Stimulated activated CD8-positive, alpha-beta memory T cell treated with anti-CD3 and anti-CD28 coated beads, Interleukin-7, amount 100 ng/mL, for 1 hour (primary cell): ENCODE measurements around the gene MMP13.
"Not testable (repeated sequence)": the region's sequence is repeated elsewhere in the genome, so short reads cannot be mapped to it uniquely, and the experiment has no call there.

Experiments used
- DNase-seq, 2 donors: peaks; one replicate each; pipeline ENCODE4 v3.0.0-alpha.2; 2020; ENCODE audit warnings: low read depth in 2 of 2

The MMP13 gene

GRCh38 chr11:102955624-102956023 lies at the start of gene MMP13:
MMP13 (minus strand) TSS chr11:102955732; CDS start chr11:102955705, 27 bp downstream.
- no peak for DNase-seq

DNA sequence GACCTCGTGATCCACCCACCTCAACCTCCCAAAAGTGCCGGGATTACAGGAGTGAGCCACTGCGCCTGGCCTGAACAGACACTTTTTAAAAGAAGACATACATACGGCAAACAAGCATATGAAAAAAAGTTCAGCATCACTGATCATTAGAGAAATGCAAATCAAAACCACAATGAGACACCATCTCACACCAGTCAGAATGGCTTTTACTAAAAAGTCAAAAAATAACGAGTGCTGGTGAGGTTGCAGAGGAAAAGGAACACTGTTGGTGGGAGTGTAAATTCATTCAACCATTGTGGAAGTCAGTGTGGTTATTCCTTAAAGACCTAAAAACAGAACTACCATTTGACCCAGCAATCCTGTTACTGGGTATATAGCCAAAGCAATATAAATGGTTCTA lies 48.7 kb upstream of the MMP13 start:
- DNase-seq, result not testable (repeated sequence)

- DNase-seq, result no peak
Measured at GRCh38 chr11:102994105-102994504, 38.6 kb upstream of the MMP13 start.

GRCh38 chr11:102991776-102992175 lies 36.2 kb upstream of the MMP13 start:
- no peak for DNase-seq

- DNase-seq, result no peak
Measured at GRCh38 chr11:102990145-102990544, 34.6 kb upstream of the MMP13 start.

- no peak for DNase-seq
Measured at GRCh38 chr11:102989379-102990047, 34.0 kb upstream of the MMP13 start.

GRCh38 chr11:102986815-102987214 lies 31.3 kb upstream of the MMP13 start:
- DNase-seq, result no peak

DNA sequence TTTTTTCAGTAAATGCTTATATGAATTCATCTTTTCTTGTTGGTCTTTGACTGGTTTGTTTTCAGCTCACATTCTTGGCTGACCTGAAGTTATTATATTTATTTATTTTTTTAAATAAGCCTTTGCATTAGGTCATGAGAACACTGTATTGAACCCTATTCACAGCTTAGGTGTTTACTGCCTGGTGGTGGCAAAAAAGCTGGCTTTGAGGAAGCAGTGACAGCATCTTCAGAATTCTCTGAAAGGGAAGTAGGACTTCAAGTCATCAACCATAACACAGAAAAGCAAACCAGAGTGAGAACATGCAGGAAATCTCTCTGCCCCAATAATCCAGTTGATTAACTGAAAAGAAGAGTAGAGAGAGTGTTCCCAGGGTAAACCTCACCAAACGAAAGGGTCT lies 30.3 kb upstream of the MMP13 start:
- no peak for DNase-seq

DNA sequence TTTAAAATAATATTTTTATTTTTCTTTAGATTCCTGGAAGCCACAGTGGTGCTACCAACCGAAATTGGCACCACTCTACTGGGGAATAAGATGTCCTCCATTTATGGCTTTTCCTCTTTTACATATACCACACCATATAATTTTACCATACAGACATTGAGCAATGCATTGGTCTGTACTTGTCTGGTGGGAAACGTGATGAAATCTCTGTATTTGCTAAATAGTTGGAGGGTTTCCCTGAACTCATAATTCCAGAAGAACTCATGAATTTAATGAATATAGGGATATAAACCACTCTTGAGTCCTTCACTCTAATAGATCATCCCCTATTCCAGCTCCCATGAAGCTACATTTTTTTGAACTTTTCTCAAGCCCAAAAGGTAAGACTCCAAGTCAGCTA lies 28.0 kb upstream of the MMP13 start:
- DNase-seq, result no peak

DNA sequence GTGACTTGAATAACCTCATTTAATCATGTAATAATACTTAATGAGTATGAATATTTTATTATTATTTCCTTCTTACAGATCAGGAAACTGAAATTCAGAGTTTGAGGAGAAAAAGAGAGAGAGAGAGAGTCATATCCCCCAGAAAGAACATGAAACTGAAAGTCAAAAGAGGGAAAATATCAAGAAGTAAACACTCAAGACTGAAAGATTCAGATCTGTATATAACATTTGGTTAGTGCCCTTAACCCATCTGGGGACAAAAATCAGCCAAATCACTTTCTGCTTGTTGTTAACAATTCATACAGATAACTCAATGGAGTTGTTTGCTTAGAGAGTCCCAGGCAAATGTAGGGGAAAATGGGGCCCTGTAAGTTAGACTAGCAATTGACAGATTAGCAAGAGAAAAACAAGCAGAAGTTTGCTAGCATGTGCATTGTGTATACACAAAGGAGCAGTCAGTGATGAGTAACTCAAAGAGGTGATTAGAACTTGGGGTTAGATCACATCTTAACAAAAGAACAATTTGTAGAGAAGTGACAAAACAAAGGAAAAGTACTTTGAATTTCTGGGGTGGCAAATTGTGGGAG lies 25.9 kb upstream of the MMP13 start:
- no peak for DNase-seq

- no peak for DNase-seq
Measured at GRCh38 chr11:102974552-102975280, 19.2 kb upstream of the MMP13 start.

DNA sequence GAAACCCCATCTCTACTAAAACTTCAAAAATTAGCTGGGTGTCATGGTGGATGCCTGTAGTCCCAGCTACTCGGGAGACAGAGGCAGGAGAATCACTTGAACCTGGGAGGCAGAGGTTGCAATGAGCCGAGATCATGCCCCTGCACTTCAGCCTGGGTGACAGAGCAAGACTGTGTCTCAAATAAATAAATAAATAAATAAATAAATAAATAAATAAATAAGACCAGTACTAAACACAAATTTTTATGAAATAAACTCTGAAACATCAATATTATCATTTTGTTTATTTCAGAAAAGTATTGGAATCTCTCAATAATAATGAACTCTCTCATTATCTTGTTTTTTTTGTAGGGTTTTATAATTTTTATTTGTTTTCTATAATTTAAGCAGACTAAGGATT lies 18.2 kb upstream of the MMP13 start:
- not testable (repeated sequence) for DNase-seq

DNA sequence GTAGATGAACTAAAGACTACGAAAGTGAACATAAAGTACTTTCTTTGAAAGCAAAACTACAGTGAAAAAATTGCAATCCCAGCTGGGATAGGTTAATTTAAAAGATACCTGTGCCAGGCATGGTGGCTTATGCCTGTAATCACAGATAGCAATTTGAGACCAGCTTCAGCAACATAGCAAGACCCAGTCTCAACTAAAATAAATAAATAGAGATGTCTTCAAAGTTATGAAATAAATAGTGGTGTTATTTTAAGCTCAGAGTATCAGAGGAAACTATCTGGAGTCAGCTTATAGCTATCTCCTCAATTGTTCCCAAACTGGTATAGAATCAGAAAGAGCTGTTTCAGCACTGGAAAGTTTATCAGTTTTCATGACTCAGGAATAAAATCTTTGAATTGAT lies 17.3 kb upstream of the MMP13 start:
- DNase-seq, result no peak

DNA sequence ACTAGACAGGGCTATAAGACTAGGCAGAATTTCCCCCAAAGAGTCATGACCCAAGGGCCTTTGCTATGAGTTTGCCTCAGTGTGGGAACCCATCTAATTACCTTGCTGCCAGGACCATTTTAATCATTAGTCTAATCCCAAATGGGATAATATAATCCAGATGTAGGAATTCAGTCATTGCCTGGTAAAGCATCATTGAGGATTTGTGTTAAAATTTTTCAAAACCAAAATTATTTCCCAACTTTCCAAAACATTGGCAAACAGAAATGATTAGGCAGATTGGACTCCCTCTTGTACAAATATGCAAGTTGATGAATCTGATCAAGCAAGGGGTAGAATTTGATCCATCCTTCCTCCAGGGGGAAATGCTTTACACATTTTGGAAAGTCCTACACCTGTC lies 16.2 kb upstream of the MMP13 start:
- no peak for DNase-seq

- DNase-seq, result no peak
Measured at GRCh38 chr11:102967497-102967896, 12.0 kb upstream of the MMP13 start.

DNA sequence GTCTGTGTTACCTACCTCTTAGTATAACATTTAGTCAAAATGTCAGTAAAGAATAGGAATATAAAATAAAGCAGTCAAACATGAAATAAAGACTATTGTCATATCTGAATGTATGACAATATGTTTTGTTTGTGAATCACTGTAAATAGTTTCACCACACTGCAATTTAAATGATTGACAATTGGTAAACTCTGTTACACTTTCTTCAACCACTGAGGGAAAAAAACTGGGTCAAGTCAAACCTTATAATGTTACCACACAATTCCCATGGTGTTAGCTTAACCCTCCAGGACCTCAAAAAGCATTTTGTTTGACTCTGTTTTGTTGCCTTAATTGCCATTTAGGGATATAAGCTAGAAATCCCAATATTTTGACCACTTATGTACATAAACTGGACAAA lies 10.5 kb upstream of the MMP13 start:
- DNase-seq, result no peak

DNA sequence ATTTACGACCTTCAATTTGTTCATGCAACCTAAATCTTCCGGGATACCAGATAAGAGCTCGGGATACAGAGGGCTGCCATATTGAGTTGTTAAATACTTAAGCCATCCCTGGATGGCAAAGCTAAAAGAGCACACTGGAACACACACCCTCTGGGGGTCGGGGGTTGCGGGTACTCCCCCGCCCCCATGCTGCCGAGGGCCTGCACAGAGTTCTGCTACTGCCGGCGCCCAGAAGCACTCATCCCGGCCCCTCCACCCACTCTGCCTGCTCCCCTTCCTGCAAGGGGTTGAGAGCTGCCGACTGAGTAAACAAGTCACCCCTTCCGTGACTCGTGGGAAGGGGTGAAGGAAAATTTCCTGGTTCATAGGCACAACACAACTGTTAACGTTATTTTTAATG lies 9.3 kb upstream of the MMP13 start:
- no peak for DNase-seq

- no peak for DNase-seq
Measured at GRCh38 chr11:102957953-102958352, 2.4 kb upstream of the MMP13 start.

DNA sequence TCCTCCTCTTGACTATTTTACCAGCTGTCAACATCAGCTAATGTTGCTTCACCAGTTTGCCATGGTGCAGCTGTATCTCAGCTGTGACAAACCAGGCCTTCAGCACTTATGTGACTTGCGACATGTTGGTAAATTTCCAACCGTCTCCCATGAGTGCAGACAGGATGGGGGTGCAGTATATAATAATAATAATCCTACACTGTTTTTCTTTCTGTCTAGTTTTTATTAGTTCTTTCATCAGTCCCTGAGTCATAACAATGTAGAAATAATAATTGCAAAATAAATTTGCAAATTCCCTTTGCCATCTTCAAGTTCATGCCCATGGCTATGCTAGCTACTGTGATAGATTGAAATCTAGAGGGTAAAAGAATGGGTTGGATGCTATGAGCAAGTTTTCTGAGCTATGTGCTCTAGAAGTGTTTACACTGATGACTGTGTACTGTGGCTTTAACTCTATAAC lies 4.9 kb downstream of the MMP13 start:
- DNase-seq, result no peak

- no peak for DNase-seq
Measured at GRCh38 chr11:102946237-102946636, 9.3 kb downstream of the MMP13 start.

GRCh38 chr11:102940714-102941588 lies 14.6 kb downstream of the MMP13 start:
- DNase-seq, result no peak

DNA sequence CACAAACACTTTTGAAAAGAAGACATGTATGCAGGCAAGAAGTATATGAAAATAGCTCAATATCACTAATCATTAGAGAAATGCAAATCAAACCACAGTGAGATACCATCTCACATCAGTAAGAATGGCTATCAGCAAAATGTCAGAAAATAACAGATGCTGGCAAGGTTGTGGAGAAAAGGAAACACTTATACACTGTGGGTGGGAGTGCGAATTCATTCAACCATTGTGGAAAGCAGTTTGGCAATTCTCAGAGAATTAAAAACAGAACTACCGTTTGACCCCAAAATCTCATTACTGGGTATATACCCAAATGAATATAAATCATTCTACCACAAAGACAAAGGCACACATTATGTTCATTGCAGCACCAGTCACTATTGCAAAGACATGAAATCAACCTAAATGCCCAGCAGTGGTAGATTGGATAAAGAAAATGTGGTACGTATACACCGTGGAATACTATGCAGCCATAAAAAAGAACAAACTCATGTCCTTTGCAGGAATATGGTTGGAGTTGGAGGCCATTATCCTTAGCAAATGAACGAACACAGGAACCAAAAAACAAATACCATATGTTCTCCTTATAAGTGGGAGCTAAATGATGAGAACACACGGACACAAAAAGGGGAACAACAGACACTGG lies 18.5 kb downstream of the MMP13 start:
- DNase-seq, result no peak
